Measurements from ENCODE around the gene NEK4.

- no peak for TF ChIP-seq GATA2 (IDR thresholded peaks at IDR 0.05; ENCODE audit: low read depth, low read length)
- no peak for TF ChIP-seq GATA3 (IDR thresholded peaks at IDR 0.05; ENCODE audit: low read depth, low read length)
Observed at GRCh38 chr3:52816654-52817053, 45.9 kb upstream of the NEK4 start.

Measured in SH-SY5Y (cell line).